H9 (cell line): ENCODE measurements around the gene SATB2. TPM values are rescaled to one million over a fixed set of nuclear protein-coding genes. Genes with fewer than 3 reads are reported as not detected.

Source experiments
- DNase-seq: peaks from one replicate; pipeline ENCODE4 v3.0.0-alpha.2; 2017
- H2AFZ ChIP-seq: one replicate; pipeline ENCODE4 v1.6.1; 2013; ENCODE audit warnings: mild to moderate bottlenecking, low read length, control low read depth, moderate library complexity
- H2AK5ac ChIP-seq: 2 replicates; pipeline ENCODE4 v1.6.1; 2013; ENCODE audit warnings: low read length, control low read depth, mixed read lengths; ENCODE audit not compliant: insufficient read length
- H2BK120ac ChIP-seq: one replicate; pipeline ENCODE4 v1.6.1; 2013; ENCODE audit warnings: low read depth, mild to moderate bottlenecking, low read length, control low read depth, inconsistent platforms; ENCODE audit not compliant: poor library complexity, severe bottlenecking
- H2BK12ac ChIP-seq: 2 replicates; pipeline ENCODE4 v1.6.1; 2013; ENCODE audit warnings: low read length, control low read depth, mixed read lengths, low read depth; ENCODE audit not compliant: insufficient read length
- H2BK15ac ChIP-seq: 2 replicates; pipeline ENCODE4 v1.6.1; 2013; ENCODE audit warnings: low read depth, low read length, control low read depth
- H2BK20ac ChIP-seq: one replicate; pipeline ENCODE4 v1.6.1; 2013; ENCODE audit warnings: low read depth, mild to moderate bottlenecking, low read length, control low read depth, inconsistent platforms; ENCODE audit not compliant: poor library complexity, severe bottlenecking
- H2BK5ac ChIP-seq: 2 replicates; pipeline ENCODE4 v1.6.1; 2013; ENCODE audit warnings: low read length, control low read depth, mixed read lengths; ENCODE audit not compliant: insufficient read length
- H3K14ac ChIP-seq: 2 replicates; pipeline ENCODE4 v1.6.1; 2013; ENCODE audit warnings: low read length, control low read depth; ENCODE audit not compliant: insufficient read depth
- H3K18ac ChIP-seq: 2 replicates; pipeline ENCODE4 v1.6.1; 2013; ENCODE audit warnings: low read depth, mild to moderate bottlenecking, mixed read lengths, low read length, control low read depth; ENCODE audit not compliant: insufficient read length
- H3K23ac ChIP-seq: 2 replicates; pipeline ENCODE4 v1.6.1; 2013; ENCODE audit warnings: low read length, control low read depth, mixed read lengths, low read depth; ENCODE audit not compliant: insufficient read length
- H3K23me2 ChIP-seq: 2 replicates; pipeline ENCODE4 v1.6.1; 2013; ENCODE audit warnings: low read depth, mild to moderate bottlenecking, mixed read lengths, low read length, control low read depth; ENCODE audit not compliant: insufficient read length, poor library complexity, severe bottlenecking
- H3K27ac ChIP-seq: 2 replicates; pipeline ENCODE4 v1.5.1; 2013; ENCODE audit warnings: low read length, control low read depth, mixed read lengths, low read depth; ENCODE audit not compliant: insufficient read length
- H3K27me3 ChIP-seq: 2 replicates; pipeline ENCODE4 v1.6.1; 2013; ENCODE audit warnings: low read length, control low read depth, inconsistent platforms; ENCODE audit not compliant: insufficient read depth
- H3K4ac ChIP-seq: 2 replicates; pipeline ENCODE4 v1.6.1; 2013; ENCODE audit warnings: low read depth, mild to moderate bottlenecking, control low read depth, inconsistent platforms, low read length, moderate library complexity
- H3K4me1 ChIP-seq: 2 replicates; pipeline ENCODE4 v1.6.1; 2013; ENCODE audit warnings: low read length, control low read depth, inconsistent platforms; ENCODE audit not compliant: insufficient read depth
- H3K4me2 ChIP-seq: 2 replicates; pipeline ENCODE4 v1.6.1; 2013; ENCODE audit warnings: low read length, control low read depth, mixed read lengths; ENCODE audit not compliant: insufficient read length, insufficient read depth
- H3K56ac ChIP-seq: 2 replicates; pipeline ENCODE4 v1.6.1; 2013; ENCODE audit warnings: low read depth, mild to moderate bottlenecking, mixed read lengths, low read length, control low read depth; ENCODE audit not compliant: insufficient read length
- H3K79me1 ChIP-seq: 2 replicates; pipeline ENCODE4 v1.6.1; 2013; ENCODE audit warnings: low read depth, mild to moderate bottlenecking, moderate library complexity, low read length, control low read depth, inconsistent platforms; ENCODE audit not compliant: insufficient read depth, poor library complexity, severe bottlenecking
- H3K79me2 ChIP-seq: 2 replicates; pipeline ENCODE4 v1.6.1; 2013; ENCODE audit warnings: low read length, control low read depth, inconsistent platforms; ENCODE audit not compliant: insufficient read depth
- H3K9ac ChIP-seq: 2 replicates; pipeline ENCODE4 v1.6.1; 2013; ENCODE audit warnings: low read length, control low read depth, mixed read lengths; ENCODE audit not compliant: insufficient read length; ENCODE audit errors: extremely low read depth
- H3K9me3 ChIP-seq: one replicate; pipeline ENCODE4 v1.6.1; 2013; ENCODE audit warnings: low read depth, low read length, inconsistent platforms; ENCODE audit not compliant: control insufficient read depth
- H3T11ph ChIP-seq: one replicate; pipeline ENCODE4 v1.6.1; 2013; ENCODE audit warnings: mild to moderate bottlenecking, low read length, control low read depth, inconsistent platforms
- H4K20me1 ChIP-seq: one replicate; pipeline ENCODE4 v1.6.1; 2013; ENCODE audit not compliant: control insufficient read depth, insufficient read length, insufficient read depth
- H4K5ac ChIP-seq: 2 replicates; pipeline ENCODE4 v1.6.1; 2013; ENCODE audit warnings: low read depth, mild to moderate bottlenecking, mixed read lengths, low read length, control low read depth; ENCODE audit not compliant: insufficient read length
- H4K8ac ChIP-seq: replicated peaks from 2 replicates; pipeline ENCODE4 v1.6.1; 2013; ENCODE audit warnings: low read length, control low read depth, mixed read lengths, low read depth; ENCODE audit not compliant: insufficient read length
- H4K91ac ChIP-seq: 2 replicates; pipeline ENCODE4 v1.6.1; 2013; ENCODE audit warnings: low read depth, mild to moderate bottlenecking, moderate library complexity, mixed read lengths, low read length, control low read depth; ENCODE audit not compliant: insufficient read length
- H3K27ac Mint-ChIP-seq, 3 experiments: 2 replicates in 2 of 3; 3 replicates in 1 of 3; pipeline ENCODE4 v1.8.0; 2020 to 2021; ENCODE audit warnings: mixed read lengths in 3 of 3, mild to moderate bottlenecking in 1 of 3, moderate library complexity in 1 of 3
- H3K27me3 Mint-ChIP-seq: 2 replicates; pipeline ENCODE4 v1.8.0; 2021; ENCODE audit warnings: low read depth, mild to moderate bottlenecking, moderate library complexity, mixed read lengths
- H3K36me3 Mint-ChIP-seq, 3 experiments: 2 replicates in 2 of 3; 3 replicates in 1 of 3; pipeline ENCODE4 v1.8.0; 2020 to 2021; ENCODE audit warnings: low read depth in 3 of 3, mixed read lengths in 3 of 3; ENCODE audit not compliant: insufficient read depth in 1 of 3
- H3K4me1 Mint-ChIP-seq, 2 experiments: 2 replicates each; pipeline ENCODE4 v1.8.0; 2020; ENCODE audit warnings: mixed read lengths in 2 of 2
- H3K4me3 Mint-ChIP-seq, 2 experiments: 2 replicates in 1 of 2; 3 replicates in 1 of 2; pipeline ENCODE4 v1.8.0; 2020 to 2021; ENCODE audit warnings: mild to moderate bottlenecking in 2 of 2, mixed read lengths in 2 of 2, moderate library complexity in 1 of 2
- H3K9me3 Mint-ChIP-seq, 2 experiments: 2 replicates in 1 of 2; 3 replicates in 1 of 2; pipeline ENCODE4 v1.8.0; 2020; ENCODE audit warnings: mild to moderate bottlenecking in 2 of 2, mixed read lengths in 2 of 2, moderate library complexity in 1 of 2
- CTCF ChIP-seq: fragments of 200-600 bp; sonication (generic); conservative IDR thresholded peaks from 3 replicates; pipeline ENCODE4 v1.8.0; 2021; ENCODE audit warnings: antibody characterized with exemption, mild to moderate bottlenecking
- WGBS: extraction: QIAGEN DNeasy Blood & Tissue Kit; methylation state at CpG from one replicate; pipeline ENCODE4 v1.1.7; 2013; ENCODE audit warnings: missing lambda C conversion rate, low lambda C conversion rate, mixed read lengths; ENCODE audit not compliant: insufficient read length; ENCODE audit errors: extremely low coverage; 5-methylcytosine and 5-hydroxymethylcytosine counted together
- total RNA-seq: library from RNA; stranded (reverse); gene quantifications from 2 replicates; pipeline ENCODE4 v1.2.1, GENCODE V29; 2021

SATB2 gene
- total RNA-seq, 1 experiment from 2014 or later: 23.8 TPM

- no peak overlapping the region for H3K27ac ChIP-seq
- H3K14ac ChIP-seq: no peak overlapping the region
- no peak overlapping the region for H4K91ac ChIP-seq
- H3T11ph ChIP-seq: no peak overlapping the region
- H3K9me3 ChIP-seq: no peaks in the 10 kb centered on the region
- H2BK12ac ChIP-seq: no peak overlapping the region
- H3K56ac ChIP-seq: no peak overlapping the region
- Mint-ChIP-seq H3K27me3 (no peaks in the 10 kb centered on the region), H3K36me3 (peaks cover 0 to 31% (median 0%) of the 10 kb centered on the region in 3 experiments; a peak in 2 of 7 replicates), H3K4me3 (no peak overlapping the region), H3K4me1 (peaks cover 0 to 6% of the 10 kb centered on the region in 2 experiments; a peak in 2 of 4 replicates), H3K27ac (no peak overlapping the region; a peak in 1 of 7 replicates), H3K9me3 (no peaks in the 10 kb centered on the region)
- H2AFZ ChIP-seq: no peak overlapping the region
- H4K20me1 ChIP-seq: no peaks in the 10 kb centered on the region
- H3K23ac ChIP-seq: no peak overlapping the region
- H3K27me3 ChIP-seq: no peaks in the 10 kb centered on the region
- no peaks in the 10 kb centered on the region for H3K23me2 ChIP-seq
- no peak overlapping the region for H3K4me2 ChIP-seq
- peaks cover 5% of the 10 kb centered on the region for H3K4me1 ChIP-seq
- TF ChIP-seq CTCF: no peak
- DNase-seq: no peak
- no peak overlapping the region for H3K4ac ChIP-seq
- H3K9ac ChIP-seq: no peak overlapping the region
- no peak overlapping the region for H2BK5ac ChIP-seq
- no peaks in the 10 kb centered on the region for H3K79me1 ChIP-seq
- no peak overlapping the region for H2BK120ac ChIP-seq
- no peak overlapping the region for H3K18ac ChIP-seq
- H2BK15ac ChIP-seq: no peak overlapping the region
- H2BK20ac ChIP-seq: no peak overlapping the region
- no peak overlapping the region for H4K5ac ChIP-seq
- H2AK5ac ChIP-seq: no peak overlapping the region
- WGBS: no CpG with 5 or more reads among the region's 6 CpGs
- H3K79me2 ChIP-seq: no peaks in the 10 kb centered on the region
- no peak overlapping the region for H4K8ac ChIP-seq
Observed at GRCh38 chr2:199303728-199304177, 154.0 kb downstream of the SATB2 start.
